ENCODE results near the gene CCDC102A. TPM values are rescaled to one million over a fixed set of nuclear protein-coding genes. Genes with fewer than 3 reads are reported as not detected.

CCDC102A gene
- polyA plus RNA-seq, 2 of the 4 experiments (the other 2 are of a cell fraction) = 8.0 to 8.3 TPM

GRCh38 chr16:57577214-57577613 lies 40.8 kb upstream of the CCDC102A start (continued):
- no peak for TF ChIP-seq ZC3H11A (IDR thresholded peaks at IDR 0.05)
- TF ChIP-seq, protein P1, sequence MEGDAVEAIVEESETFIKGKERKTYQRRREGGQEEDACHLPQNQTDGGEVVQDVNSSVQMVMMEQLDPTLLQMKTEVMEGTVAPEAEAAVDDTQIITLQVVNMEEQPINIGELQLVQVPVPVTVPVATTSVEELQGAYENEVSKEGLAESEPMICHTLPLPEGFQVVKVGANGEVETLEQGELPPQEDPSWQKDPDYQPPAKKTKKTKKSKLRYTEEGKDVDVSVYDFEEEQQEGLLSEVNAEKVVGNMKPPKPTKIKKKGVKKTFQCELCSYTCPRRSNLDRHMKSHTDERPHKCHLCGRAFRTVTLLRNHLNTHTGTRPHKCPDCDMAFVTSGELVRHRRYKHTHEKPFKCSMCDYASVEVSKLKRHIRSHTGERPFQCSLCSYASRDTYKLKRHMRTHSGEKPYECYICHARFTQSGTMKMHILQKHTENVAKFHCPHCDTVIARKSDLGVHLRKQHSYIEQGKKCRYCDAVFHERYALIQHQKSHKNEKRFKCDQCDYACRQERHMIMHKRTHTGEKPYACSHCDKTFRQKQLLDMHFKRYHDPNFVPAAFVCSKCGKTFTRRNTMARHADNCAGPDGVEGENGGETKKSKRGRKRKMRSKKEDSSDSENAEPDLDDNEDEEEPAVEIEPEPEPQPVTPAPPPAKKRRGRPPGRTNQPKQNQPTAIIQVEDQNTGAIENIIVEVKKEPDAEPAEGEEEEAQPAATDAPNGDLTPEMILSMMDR (IDR thresholded peaks at IDR 0.05) = no peak
- TF ChIP-seq NPAS2 (CRISPR knock-in tag; IDR thresholded peaks at IDR 0.05; ENCODE audit: borderline replicate concordance) = no peak
- no peak for TF ChIP-seq ESRRA (IDR thresholded peaks at IDR 0.05; ENCODE audit: borderline replicate concordance, low read length)
- TF ChIP-seq, protein P2, sequence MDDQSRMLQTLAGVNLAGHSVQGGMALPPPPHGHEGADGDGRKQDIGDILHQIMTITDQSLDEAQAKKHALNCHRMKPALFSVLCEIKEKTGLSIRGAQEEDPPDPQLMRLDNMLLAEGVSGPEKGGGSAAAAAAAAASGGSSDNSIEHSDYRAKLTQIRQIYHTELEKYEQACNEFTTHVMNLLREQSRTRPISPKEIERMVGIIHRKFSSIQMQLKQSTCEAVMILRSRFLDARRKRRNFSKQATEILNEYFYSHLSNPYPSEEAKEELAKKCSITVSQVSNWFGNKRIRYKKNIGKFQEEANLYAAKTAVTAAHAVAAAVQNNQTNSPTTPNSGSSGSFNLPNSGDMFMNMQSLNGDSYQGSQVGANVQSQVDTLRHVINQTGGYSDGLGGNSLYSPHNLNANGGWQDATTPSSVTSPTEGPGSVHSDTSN (IDR thresholded peaks at IDR 0.05) = no peak
- no peak for TF ChIP-seq HMGXB4 (CRISPR knock-in tag; IDR thresholded peaks at IDR 0.05; ENCODE audit: borderline replicate concordance)
- no peak for TF ChIP-seq CBX2 (IDR thresholded peaks at IDR 0.05; ENCODE audit: borderline replicate concordance, low read depth)

DNA sequence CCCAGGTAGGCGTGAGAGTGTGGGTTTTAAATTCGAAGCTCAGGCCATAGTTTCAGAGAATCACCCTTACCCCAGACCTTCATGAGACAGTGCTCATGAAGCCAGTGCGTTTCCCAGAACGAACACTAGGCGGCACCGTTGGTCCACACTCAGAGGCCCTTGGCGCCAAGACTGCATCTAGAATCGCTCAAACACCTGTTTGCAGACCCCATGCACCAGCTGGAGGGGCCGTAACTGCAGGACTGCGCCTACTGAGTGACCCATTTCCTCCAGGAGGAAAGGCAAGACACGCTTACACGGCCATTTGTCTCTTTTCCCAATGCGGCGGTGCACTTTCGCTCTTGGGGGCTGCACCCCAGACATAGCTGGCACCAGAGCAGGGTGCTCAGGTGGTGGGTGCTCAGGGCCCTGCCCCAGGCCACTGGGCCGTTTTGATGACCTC lies 40.1 kb upstream of the CCDC102A start:
- POLR2A ChIA-PET = interaction anchor here (1.0 kb wide), 1 partner anchor 160 kb away, joined by 4 read pairs; no protein-coding TSS in a partner anchor
- CTCF ChIA-PET = interaction anchor here (0.6 to 35.2 kb wide), 87 partner anchors 8 to 760 kb away, joined by 3 to 785 read pairs (median 5); partner anchors contain the start of genes ADGRG3, ADGRG5, CCDC102A and DRC7
- ATAC-seq (peak; percentile 89 to 95), FAIRE-seq (peak; percentile 91), DNase-seq (ENCODE audit: low read depth in 1 of 2, low spot score in 1 of 2) (peak; percentile 73 to 78)
- Histone ChIP-seq H3K9me3 (no peaks in the 10 kb centered on the region), H3K4me3 (no peak overlapping the region), H3K4me1 (peaks cover 6% of the 10 kb centered on the region; the same call in 2 of the 3 replicates), H3K4me2 (no peak overlapping the region), H3K27ac (peak overlapping the region in 1 of 2 experiments; percentile 34; a peak in 1 of 6 replicates)
- TF ChIP-seq, protein P1 (IDR thresholded peaks at IDR 0.05) = peak; percentile 97
- TF ChIP-seq PHF8 (IDR thresholded peaks at IDR 0.05; ENCODE audit: borderline replicate concordance, low read depth) (no peak), EHMT2 (IDR thresholded peaks at IDR 0.05; ENCODE audit: low read depth) (no peak), HDAC2 (IDR thresholded peaks at IDR 0.05) (no peak), CHD4 (IDR thresholded peaks at IDR 0.05; ENCODE audit: borderline replicate concordance) (no peak), KDM5A (IDR thresholded peaks at IDR 0.05) (no peak), GATA3 (IDR thresholded peaks at IDR 0.05; ENCODE audit: borderline replicate concordance) (no peak), NR3C1 (IDR thresholded peaks at IDR 0.05) (no peak), ZFP36 (IDR thresholded peaks at IDR 0.05; ENCODE audit: borderline replicate concordance, partially characterized antibody) (no peak), SMC3 (IDR thresholded peaks at IDR 0.05) (peak; percentile 90), ESRRA (IDR thresholded peaks at IDR 0.05; ENCODE audit: borderline replicate concordance, low read length) (no peak), RFX5 (IDR thresholded peaks at IDR 0.05) (no peak), FOXS1 (CRISPR knock-in tag; IDR thresholded peaks at IDR 0.05) (no peak), RARB (CRISPR knock-in tag; IDR thresholded peaks at IDR 0.05) (no peak), RAD21 (conservative IDR thresholded peaks at IDR 0.05 in 1 of 2, IDR thresholded peaks at IDR 0.05 in 1 of 2) (peak; percentile 95 to 99), NFE2L2 (conservative IDR thresholded peaks at IDR 0.05; ENCODE audit: low read length) (no peak), EP300 (IDR thresholded peaks at IDR 0.05) (no peak), HOXB13 (CRISPR knock-in tag; IDR thresholded peaks at IDR 0.05; ENCODE audit: low read depth) (no peak), TP53 (CRISPR knock-in tag; IDR thresholded peaks at IDR 0.05) (no peak), HOXB5 (CRISPR knock-in tag; IDR thresholded peaks at IDR 0.05) (no peak), BHLHE40 (IDR thresholded peaks at IDR 0.05; ENCODE audit: low read depth, low read length) (no peak)
- TF ChIP-seq, protein P3, sequence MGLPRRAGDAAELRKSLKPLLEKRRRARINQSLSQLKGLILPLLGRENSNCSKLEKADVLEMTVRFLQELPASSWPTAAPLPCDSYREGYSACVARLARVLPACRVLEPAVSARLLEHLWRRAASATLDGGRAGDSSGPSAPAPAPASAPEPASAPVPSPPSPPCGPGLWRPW (IDR thresholded peaks at IDR 0.05) = no peak
- WGBS (ENCODE audit: missing lambda C conversion rate) = 17% methylated on average over 16 of the region's 16 CpGs

All from A549 (cell line).